ENCODE measurements around the gene PLPP6.
"Not testable (repeated sequence)": the region's sequence is repeated elsewhere in the genome, so short reads cannot be mapped to it uniquely, and the experiment has no call there.

Gene PLPP6

GRCh38 chr9:4638968-4639367 lies 23.1 kb upstream of the PLPP6 start:
- peaks cover 16% of the 10 kb centered on the region for H3K4me1 ChIP-seq (ENCODE audit: control insufficient read depth, insufficient read depth, low read length)
- H3K27me3 ChIP-seq (ENCODE audit: control insufficient read depth, insufficient read depth, low read length) = no peaks in the 10 kb centered on the region
- no peaks in the 10 kb centered on the region for H3K36me3 ChIP-seq (ENCODE audit: control insufficient read depth, insufficient read depth, low read length)
- peak overlapping the region; percentile 42 for H3K27ac ChIP-seq (ENCODE audit: low read depth, low read length)
- H3K4me3 ChIP-seq (ENCODE audit: low read depth, low read length) = no peak overlapping the region
- no peaks in the 10 kb centered on the region for H3K9me3 ChIP-seq (ENCODE audit: control insufficient read depth, insufficient read depth, low read length)
- no peak overlapping the region for H3K9ac ChIP-seq (ENCODE audit: low read depth, low read length)

GRCh38 chr9:4639420-4639819 lies 22.7 kb upstream of the PLPP6 start:
- Histone ChIP-seq H3K36me3 (ENCODE audit: control insufficient read depth, insufficient read depth, low read length) (no peaks in the 10 kb centered on the region), H3K9me3 (ENCODE audit: control insufficient read depth, insufficient read depth, low read length) (no peaks in the 10 kb centered on the region), H3K9ac (ENCODE audit: low read depth, low read length) (no peak overlapping the region), H3K27me3 (ENCODE audit: control insufficient read depth, insufficient read depth, low read length) (no peaks in the 10 kb centered on the region), H3K27ac (ENCODE audit: low read depth, low read length) (peak overlapping the region; percentile 42), H3K4me3 (ENCODE audit: low read depth, low read length) (no peak overlapping the region), H3K4me1 (ENCODE audit: control insufficient read depth, insufficient read depth, low read length) (peaks cover 16% of the 10 kb centered on the region)

- Histone ChIP-seq H3K4me1 (ENCODE audit: control insufficient read depth, insufficient read depth, low read length) (peaks cover 13% of the 10 kb centered on the region), H3K36me3 (ENCODE audit: control insufficient read depth, insufficient read depth, low read length) (no peaks in the 10 kb centered on the region), H3K9me3 (ENCODE audit: control insufficient read depth, insufficient read depth, low read length) (no peaks in the 10 kb centered on the region), H3K9ac (ENCODE audit: low read depth, low read length) (no peak overlapping the region), H3K27ac (ENCODE audit: low read depth, low read length) (no peak overlapping the region), H3K27me3 (ENCODE audit: control insufficient read depth, insufficient read depth, low read length) (no peaks in the 10 kb centered on the region), H3K4me3 (ENCODE audit: low read depth, low read length) (no peak overlapping the region)
Measured at GRCh38 chr9:4640027-4640426, 22.1 kb upstream of the PLPP6 start.

GRCh38 chr9:4642351-4642750 lies 19.7 kb upstream of the PLPP6 start:
- no peak overlapping the region for H3K9ac ChIP-seq (ENCODE audit: low read depth, low read length)
- H3K27ac ChIP-seq (ENCODE audit: low read depth, low read length) = no peak overlapping the region
- H3K36me3 ChIP-seq (ENCODE audit: control insufficient read depth, insufficient read depth, low read length) = no peaks in the 10 kb centered on the region
- H3K9me3 ChIP-seq (ENCODE audit: control insufficient read depth, insufficient read depth, low read length) = no peaks in the 10 kb centered on the region
- H3K27me3 ChIP-seq (ENCODE audit: control insufficient read depth, insufficient read depth, low read length) = no peaks in the 10 kb centered on the region
- no peak overlapping the region for H3K4me3 ChIP-seq (ENCODE audit: low read depth, low read length)
- peaks cover 10% of the 10 kb centered on the region for H3K4me1 ChIP-seq (ENCODE audit: control insufficient read depth, insufficient read depth, low read length)

GRCh38 chr9:4654084-4654483 lies 8.0 kb upstream of the PLPP6 start:
- H3K27ac ChIP-seq (ENCODE audit: low read depth, low read length) = no peak overlapping the region
- H3K9me3 ChIP-seq (ENCODE audit: control insufficient read depth, insufficient read depth, low read length) = no peaks in the 10 kb centered on the region
- H3K4me1 ChIP-seq (ENCODE audit: control insufficient read depth, insufficient read depth, low read length) = peaks cover 12% of the 10 kb centered on the region; the same call in 1 of the 2 replicates
- no peaks in the 10 kb centered on the region for H3K36me3 ChIP-seq (ENCODE audit: control insufficient read depth, insufficient read depth, low read length)
- no peak overlapping the region for H3K4me3 ChIP-seq (ENCODE audit: low read depth, low read length)
- H3K27me3 ChIP-seq (ENCODE audit: control insufficient read depth, insufficient read depth, low read length) = no peaks in the 10 kb centered on the region
- H3K9ac ChIP-seq (ENCODE audit: low read depth, low read length) = no peak overlapping the region

GRCh38 chr9:4654538-4654937 lies 7.6 kb upstream of the PLPP6 start:
- Histone ChIP-seq H3K4me3 (ENCODE audit: low read depth, low read length) (no peak overlapping the region), H3K27me3 (ENCODE audit: control insufficient read depth, insufficient read depth, low read length) (no peaks in the 10 kb centered on the region), H3K9ac (ENCODE audit: low read depth, low read length) (no peak overlapping the region), H3K36me3 (ENCODE audit: control insufficient read depth, insufficient read depth, low read length) (no peaks in the 10 kb centered on the region), H3K9me3 (ENCODE audit: control insufficient read depth, insufficient read depth, low read length) (no peaks in the 10 kb centered on the region), H3K4me1 (ENCODE audit: control insufficient read depth, insufficient read depth, low read length) (peaks cover 12% of the 10 kb centered on the region; the same call in 1 of the 2 replicates), H3K27ac (ENCODE audit: low read depth, low read length) (no peak overlapping the region)

GRCh38 chr9:4656196-4656595 lies 5.9 kb upstream of the PLPP6 start:
- H3K27me3 ChIP-seq (ENCODE audit: control insufficient read depth, insufficient read depth, low read length); H3K4me3 ChIP-seq (ENCODE audit: low read depth, low read length); H3K9me3 ChIP-seq (ENCODE audit: control insufficient read depth, insufficient read depth, low read length); H3K9ac ChIP-seq (ENCODE audit: low read depth, low read length); H3K36me3 ChIP-seq (ENCODE audit: control insufficient read depth, insufficient read depth, low read length); H3K27ac ChIP-seq (ENCODE audit: low read depth, low read length): not testable (repeated sequence)
- peaks cover 13% of the 10 kb centered on the region; the same call in 1 of the 2 replicates for H3K4me1 ChIP-seq (ENCODE audit: control insufficient read depth, insufficient read depth, low read length)

GRCh38 chr9:4656621-4657020 lies 5.5 kb upstream of the PLPP6 start:
- H3K27ac ChIP-seq (ENCODE audit: low read depth, low read length) = peak overlapping the region; percentile 0
- H3K27me3 ChIP-seq (ENCODE audit: control insufficient read depth, insufficient read depth, low read length) = no peaks in the 10 kb centered on the region
- H3K9me3 ChIP-seq (ENCODE audit: control insufficient read depth, insufficient read depth, low read length) = no peaks in the 10 kb centered on the region
- no peaks in the 10 kb centered on the region for H3K36me3 ChIP-seq (ENCODE audit: control insufficient read depth, insufficient read depth, low read length)
- peaks cover 17% of the 10 kb centered on the region; the same call in 1 of the 2 replicates for H3K4me1 ChIP-seq (ENCODE audit: control insufficient read depth, insufficient read depth, low read length)
- no peak overlapping the region for H3K9ac ChIP-seq (ENCODE audit: low read depth, low read length)
- H3K4me3 ChIP-seq (ENCODE audit: low read depth, low read length) = no peak overlapping the region

GRCh38 chr9:4657426-4658159 lies 4.5 kb upstream of the PLPP6 start:
- peaks cover 17% of the 10 kb centered on the region; the same call in 1 of the 2 replicates for H3K4me1 ChIP-seq (ENCODE audit: control insufficient read depth, insufficient read depth, low read length)

GRCh38 chr9:4660665-4661064 lies 1.4 kb upstream of the PLPP6 start:
- H3K27ac ChIP-seq (ENCODE audit: low read depth, low read length); H3K36me3 ChIP-seq (ENCODE audit: control insufficient read depth, insufficient read depth, low read length); H3K4me3 ChIP-seq (ENCODE audit: low read depth, low read length); H3K9ac ChIP-seq (ENCODE audit: low read depth, low read length); H3K9me3 ChIP-seq (ENCODE audit: control insufficient read depth, insufficient read depth, low read length); H3K27me3 ChIP-seq (ENCODE audit: control insufficient read depth, insufficient read depth, low read length): not testable (repeated sequence)
- peaks cover 44% of the 10 kb centered on the region for H3K4me1 ChIP-seq (ENCODE audit: control insufficient read depth, insufficient read depth, low read length)

More at GRCh38 chr9:4657426-4658159, 4.5 kb upstream of the PLPP6 start:
- H3K9ac ChIP-seq (ENCODE audit: low read depth, low read length) = no peak overlapping the region
- no peaks in the 10 kb centered on the region for H3K36me3 ChIP-seq (ENCODE audit: control insufficient read depth, insufficient read depth, low read length)
- H3K9me3 ChIP-seq (ENCODE audit: control insufficient read depth, insufficient read depth, low read length) = no peaks in the 10 kb centered on the region
- H3K27ac ChIP-seq (ENCODE audit: low read depth, low read length) = no peak overlapping the region
- H3K27me3 ChIP-seq (ENCODE audit: control insufficient read depth, insufficient read depth, low read length) = no peaks in the 10 kb centered on the region
- no peak overlapping the region for H3K4me3 ChIP-seq (ENCODE audit: low read depth, low read length)

- peaks cover 49% of the 10 kb centered on the region for H3K4me1 ChIP-seq (ENCODE audit: control insufficient read depth, insufficient read depth, low read length)
- H3K4me3 ChIP-seq (ENCODE audit: low read depth, low read length) = peak overlapping the region; percentile 82
- no peaks in the 10 kb centered on the region for H3K27me3 ChIP-seq (ENCODE audit: control insufficient read depth, insufficient read depth, low read length)
- H3K36me3 ChIP-seq (ENCODE audit: control insufficient read depth, insufficient read depth, low read length) = no peaks in the 10 kb centered on the region
- no peaks in the 10 kb centered on the region for H3K9me3 ChIP-seq (ENCODE audit: control insufficient read depth, insufficient read depth, low read length)
- peak overlapping the region; percentile 54 for H3K27ac ChIP-seq (ENCODE audit: low read depth, low read length)
- no peak overlapping the region for H3K9ac ChIP-seq (ENCODE audit: low read depth, low read length)
Measured at GRCh38 chr9:4661165-4661564, 929 bp upstream of the PLPP6 start.
